ENCODE measurements around the gene CDK1.

The CDK1 gene

GRCh38 chr10:60803433-60803832 lies 25.2 kb downstream of the CDK1 start:
- Histone ChIP-seq H3K4me2 (ENCODE audit: low read length) (no peak overlapping the region), H3K36me3 (replicated peaks; ENCODE audit: low read depth, low read length) (peaks cover 4% of the 10 kb centered on the region), H3K9me3 (ENCODE audit: insufficient read depth, low read length) (no peaks in the 10 kb centered on the region), H2AFZ (ENCODE audit: low read depth, low read length) (no peak overlapping the region), H3K79me2 (ENCODE audit: low read length) (no peaks in the 10 kb centered on the region), H3K9ac (ENCODE audit: low read length) (no peak overlapping the region), H3K4me1 (ENCODE audit: low read length) (no peaks in the 10 kb centered on the region), H3K27ac (ENCODE audit: low read length) (no peak overlapping the region), H3K4me3 (ENCODE audit: low read length) (no peak overlapping the region), H4K20me1 (ENCODE audit: insufficient read depth, low read length) (no peaks in the 10 kb centered on the region), H3K27me3 (ENCODE audit: low read depth, low read length) (no peaks in the 10 kb centered on the region)
- TF ChIP-seq CTCF (IDR thresholded peaks at IDR 0.05; ENCODE audit: low read depth, low read length) (no peak), EZH2phosphoT487 (IDR thresholded peaks at IDR 0.05; ENCODE audit: low read depth) (no peak)

- Histone ChIP-seq H4K20me1 (ENCODE audit: insufficient read depth, low read length) (no peaks in the 10 kb centered on the region), H3K4me2 (ENCODE audit: low read length) (no peak overlapping the region), H3K36me3 (replicated peaks; ENCODE audit: low read depth, low read length) (peaks cover 4% of the 10 kb centered on the region), H3K27ac (ENCODE audit: low read length) (no peak overlapping the region), H3K9me3 (ENCODE audit: insufficient read depth, low read length) (no peaks in the 10 kb centered on the region), H3K4me3 (ENCODE audit: low read length) (no peak overlapping the region), H3K4me1 (ENCODE audit: low read length) (no peaks in the 10 kb centered on the region), H2AFZ (ENCODE audit: low read depth, low read length) (no peak overlapping the region), H3K9ac (ENCODE audit: low read length) (no peak overlapping the region), H3K79me2 (ENCODE audit: low read length) (no peaks in the 10 kb centered on the region), H3K27me3 (ENCODE audit: low read depth, low read length) (no peaks in the 10 kb centered on the region)
- TF ChIP-seq EZH2phosphoT487 (IDR thresholded peaks at IDR 0.05; ENCODE audit: low read depth) (no peak), CTCF (IDR thresholded peaks at IDR 0.05; ENCODE audit: low read depth, low read length) (no peak)
Measured at GRCh38 chr10:60803865-60804264, 25.6 kb downstream of the CDK1 start.

GRCh38 chr10:60806921-60807320 lies 28.6 kb downstream of the CDK1 start:
- Histone ChIP-seq H3K27ac (ENCODE audit: low read length) (no peak overlapping the region), H3K9ac (ENCODE audit: low read length) (no peak overlapping the region), H2AFZ (ENCODE audit: low read depth, low read length) (no peak overlapping the region), H3K4me3 (ENCODE audit: low read length) (no peak overlapping the region), H3K4me2 (ENCODE audit: low read length) (no peak overlapping the region), H3K36me3 (replicated peaks; ENCODE audit: low read depth, low read length) (no peaks in the 10 kb centered on the region), H3K4me1 (ENCODE audit: low read length) (no peaks in the 10 kb centered on the region), H3K9me3 (ENCODE audit: insufficient read depth, low read length) (no peaks in the 10 kb centered on the region), H3K27me3 (ENCODE audit: low read depth, low read length) (no peaks in the 10 kb centered on the region), H3K79me2 (ENCODE audit: low read length) (no peaks in the 10 kb centered on the region), H4K20me1 (ENCODE audit: insufficient read depth, low read length) (no peaks in the 10 kb centered on the region)
- no peak for TF ChIP-seq EZH2phosphoT487 (IDR thresholded peaks at IDR 0.05; ENCODE audit: low read depth)
- TF ChIP-seq CTCF (IDR thresholded peaks at IDR 0.05; ENCODE audit: low read depth, low read length) = no peak

DNA sequence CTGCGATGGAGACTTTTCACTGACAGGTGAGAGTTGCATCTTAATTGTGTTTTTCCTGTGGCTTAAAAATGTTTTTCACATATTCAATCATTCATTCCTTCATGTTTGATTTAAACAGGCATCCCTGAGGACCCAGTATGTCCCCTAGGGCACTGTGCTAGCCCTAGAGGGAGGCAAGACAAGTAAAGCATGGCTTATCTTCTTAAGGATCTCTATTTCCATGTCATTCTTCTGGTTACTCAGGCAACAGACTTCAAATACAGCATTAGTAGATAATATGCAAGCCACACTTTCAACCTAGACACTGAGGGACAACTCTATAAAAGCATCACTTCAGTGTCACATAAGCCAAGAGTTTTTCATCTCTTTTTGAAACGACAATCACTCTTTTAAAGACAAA lies 29.2 kb downstream of the CDK1 start:
- Histone ChIP-seq H3K4me2 (ENCODE audit: low read length) (no peak overlapping the region), H3K9ac (ENCODE audit: low read length) (no peak overlapping the region), H3K9me3 (ENCODE audit: insufficient read depth, low read length) (no peaks in the 10 kb centered on the region), H3K4me3 (ENCODE audit: low read length) (no peak overlapping the region), H3K27me3 (ENCODE audit: low read depth, low read length) (no peaks in the 10 kb centered on the region), H3K36me3 (replicated peaks; ENCODE audit: low read depth, low read length) (no peaks in the 10 kb centered on the region), H4K20me1 (ENCODE audit: insufficient read depth, low read length) (no peaks in the 10 kb centered on the region), H3K4me1 (ENCODE audit: low read length) (no peaks in the 10 kb centered on the region), H3K79me2 (ENCODE audit: low read length) (no peaks in the 10 kb centered on the region), H2AFZ (ENCODE audit: low read depth, low read length) (no peak overlapping the region), H3K27ac (ENCODE audit: low read length) (no peak overlapping the region)
- no peak for TF ChIP-seq EZH2phosphoT487 (IDR thresholded peaks at IDR 0.05; ENCODE audit: low read depth)
- no peak for TF ChIP-seq CTCF (IDR thresholded peaks at IDR 0.05; ENCODE audit: low read depth, low read length)
